GM23338 (cell line): ENCODE results near the gene METRNL. TPM values are rescaled to one million over a fixed set of nuclear protein-coding genes. Genes with fewer than 3 reads are reported as not detected.
A peak's percentile ranks its signal among the peaks of the same experiment; 100 is the strongest.

ENCODE experiments used
- ATAC-seq: fragments of 200-7000 bp; cut with Tn5 transposase; 3 replicates; pipeline ENCODE4 v1.9.1; 2020
- DNase-seq: peaks from one replicate; pipeline ENCODE4 v3.0.0-alpha.2; 2015; ENCODE audit warnings: low spot score
- H2AFZ ChIP-seq: fragments of 200-600 bp; sonication (generic); 2 replicates; pipeline ENCODE4 v1.8.0; 2016; ENCODE audit warnings: antibody characterized with exemption, mild to moderate bottlenecking, moderate library complexity
- H3F3A ChIP-seq: fragments of 200-600 bp; sonication (generic); replicated peaks from 2 replicates; pipeline ENCODE4 v1.8.0; 2017; ENCODE audit warnings: antibody characterized with exemption, mixed run types, low read depth
- H3K27ac ChIP-seq: fragments of 200-600 bp; sonication (generic); 2 replicates; pipeline ENCODE4 v1.6.1; 2016; ENCODE audit warnings: low read depth
- H3K27me3 ChIP-seq: fragments of 200-600 bp; sonication (generic); 2 replicates; pipeline ENCODE4 v1.8.0; 2016; ENCODE audit warnings: mild to moderate bottlenecking, mixed run types, moderate library complexity; ENCODE audit not compliant: insufficient read depth
- H3K36me3 ChIP-seq: fragments of 200-600 bp; sonication (generic); 2 replicates; pipeline ENCODE4 v1.8.0; 2016; ENCODE audit warnings: mild to moderate bottlenecking; ENCODE audit not compliant: insufficient read depth
- H3K4me1 ChIP-seq: fragments of 200-600 bp; sonication (generic); 2 replicates; pipeline ENCODE4 v1.8.0; 2016; ENCODE audit warnings: mild to moderate bottlenecking, moderate library complexity; ENCODE audit not compliant: insufficient read depth
- H3K4me2 ChIP-seq: fragments of 200-600 bp; sonication (generic); 2 replicates; pipeline ENCODE4 v1.7.1; 2017; ENCODE audit warnings: mixed run types
- H3K4me3 ChIP-seq: fragments of 200-600 bp; sonication (generic); 2 replicates; pipeline ENCODE4 v1.6.1; 2016; ENCODE audit warnings: mixed run types
- H3K79me2 ChIP-seq: fragments of 200-600 bp; sonication (generic); replicated peaks from 2 replicates; pipeline ENCODE4 v1.8.0; 2017; ENCODE audit warnings: mild to moderate bottlenecking; ENCODE audit not compliant: insufficient read depth
- H3K9me2 ChIP-seq: fragments of 200-600 bp; sonication (generic); 2 replicates; pipeline ENCODE4 v1.8.0; 2017; ENCODE audit not compliant: insufficient read depth
- H4K20me1 ChIP-seq: fragments of 200-600 bp; sonication (generic); replicated peaks from 2 replicates; pipeline ENCODE4 v1.8.0; 2017; ENCODE audit warnings: mild to moderate bottlenecking; ENCODE audit not compliant: insufficient read depth
- H3K27ac Mint-ChIP-seq: 2 replicates; pipeline ENCODE4 v1.8.0; 2020; ENCODE audit warnings: inconsistent platforms, mild to moderate bottlenecking, moderate library complexity, mixed read lengths
- H3K27me3 Mint-ChIP-seq: 3 replicates; pipeline ENCODE4 v1.8.0; 2022; ENCODE audit warnings: low read depth, mild to moderate bottlenecking, moderate library complexity, mixed read lengths, inconsistent platforms; ENCODE audit not compliant: insufficient read depth, poor library complexity
- H3K36me3 Mint-ChIP-seq: 3 replicates; pipeline ENCODE4 v1.8.0; 2021; ENCODE audit warnings: low read depth, mild to moderate bottlenecking, inconsistent platforms, moderate library complexity, mixed read lengths
- H3K4me1 Mint-ChIP-seq: 3 replicates; pipeline ENCODE4 v1.8.0; 2020; ENCODE audit warnings: mild to moderate bottlenecking, inconsistent platforms, mixed read lengths
- H3K4me3 Mint-ChIP-seq: 3 replicates; pipeline ENCODE4 v1.8.0; 2021; ENCODE audit warnings: moderate library complexity, mild to moderate bottlenecking, inconsistent platforms, mixed read lengths
- H3K9me3 Mint-ChIP-seq: 3 replicates; pipeline ENCODE4 v1.8.0; 2020; ENCODE audit warnings: moderate library complexity, mild to moderate bottlenecking, inconsistent platforms, mixed read lengths
- CREB1 ChIP-seq: fragments of 250-450 bp; sonication (Bioruptor Pico); IDR thresholded peaks from 2 replicates; pipeline ENCODE4 v1.5.0; 2020; ENCODE audit warnings: low read depth, mild to moderate bottlenecking, moderate library complexity
- EZH2 ChIP-seq: fragments of 200-600 bp; sonication (generic); IDR thresholded peaks from one replicate; pipeline ENCODE4 v1.8.0; 2017; ENCODE audit warnings: antibody characterized with exemption, mild to moderate bottlenecking, low read depth; ENCODE audit not compliant: unreplicated experiment
- EZH2phosphoT487 ChIP-seq: fragments of 200-600 bp; sonication (generic); IDR thresholded peaks from one replicate; pipeline ENCODE4 v1.8.1; 2018; ENCODE audit warnings: antibody characterized with exemption; ENCODE audit not compliant: unreplicated experiment
- JUNB ChIP-seq: IDR thresholded peaks from one replicate; pipeline ENCODE4 v1.6.1; 2016; ENCODE audit warnings: antibody characterized with exemption; ENCODE audit not compliant: unreplicated experiment
- NANOG ChIP-seq: IDR thresholded peaks from 2 replicates; pipeline ENCODE4 v1.6.1; 2016; ENCODE audit warnings: antibody characterized with exemption, borderline replicate concordance
- POLR2AphosphoS5 ChIP-seq: IDR thresholded peaks from 2 replicates; pipeline ENCODE4 v1.6.1; 2016; ENCODE audit warnings: antibody characterized with exemption, low read depth
- STAT1 ChIP-seq: IDR thresholded peaks from one replicate; pipeline ENCODE4 v1.6.1; 2016; ENCODE audit warnings: antibody characterized with exemption; ENCODE audit not compliant: unreplicated experiment
- ZNF114 ChIP-seq: fragments of 250-450 bp; sonication (Bioruptor Pico); IDR thresholded peaks from 2 replicates; pipeline ENCODE4 v1.5.0; 2020; ENCODE audit warnings: mild to moderate bottlenecking, moderate library complexity
- ZNF331 ChIP-seq: fragments of 250-450 bp; sonication (Bioruptor Pico); IDR thresholded peaks from 2 replicates; pipeline ENCODE4 v1.5.0; 2020; ENCODE audit warnings: low read depth, mild to moderate bottlenecking, moderate library complexity
- polyA plus RNA-seq: library from polyadenylated mRNA; unstranded; fragments of >200 nt; fragmentation: Nextera tagmentation; extraction: Ambion mirVana; gene quantifications from 2 replicates; pipeline ENCODE4 v1.2.1, GENCODE V29; 2016
- total RNA-seq: library from RNA; depleted of rRNA; stranded (reverse); fragments of >200 nt; shearing (Covaris generic); gene quantifications from 2 replicates; pipeline ENCODE4 v1.2.3, GENCODE V29; 2014
- TF ChIP-seq, protein P1 (sequence below), 2 experiments: fragments of 200-600 bp in 1 of 2; sonication (generic) in 1 of 2; conservative IDR thresholded peaks; 2 replicates each; pipeline versions ENCODE4 v1.5.1 to v1.6.1; 2016 to 2017; ENCODE audit warnings: antibody characterized with exemption in 2 of 2, low read depth in 2 of 2, mild to moderate bottlenecking in 2 of 2, moderate library complexity in 1 of 2
- TF ChIP-seq, protein P2 (sequence below): IDR thresholded peaks from one replicate; pipeline ENCODE4 v1.6.1; 2018; ENCODE audit warnings: antibody characterized with exemption; ENCODE audit not compliant: unreplicated experiment
- TF ChIP-seq, protein P3 (sequence below): IDR thresholded peaks from 2 replicates; pipeline ENCODE4 v1.6.1; 2016; ENCODE audit warnings: antibody characterized with exemption

The METRNL gene
- total and polyA plus RNA-seq, 2 experiments from 2014 or later = 12.2 to 20.2 TPM

DNA sequence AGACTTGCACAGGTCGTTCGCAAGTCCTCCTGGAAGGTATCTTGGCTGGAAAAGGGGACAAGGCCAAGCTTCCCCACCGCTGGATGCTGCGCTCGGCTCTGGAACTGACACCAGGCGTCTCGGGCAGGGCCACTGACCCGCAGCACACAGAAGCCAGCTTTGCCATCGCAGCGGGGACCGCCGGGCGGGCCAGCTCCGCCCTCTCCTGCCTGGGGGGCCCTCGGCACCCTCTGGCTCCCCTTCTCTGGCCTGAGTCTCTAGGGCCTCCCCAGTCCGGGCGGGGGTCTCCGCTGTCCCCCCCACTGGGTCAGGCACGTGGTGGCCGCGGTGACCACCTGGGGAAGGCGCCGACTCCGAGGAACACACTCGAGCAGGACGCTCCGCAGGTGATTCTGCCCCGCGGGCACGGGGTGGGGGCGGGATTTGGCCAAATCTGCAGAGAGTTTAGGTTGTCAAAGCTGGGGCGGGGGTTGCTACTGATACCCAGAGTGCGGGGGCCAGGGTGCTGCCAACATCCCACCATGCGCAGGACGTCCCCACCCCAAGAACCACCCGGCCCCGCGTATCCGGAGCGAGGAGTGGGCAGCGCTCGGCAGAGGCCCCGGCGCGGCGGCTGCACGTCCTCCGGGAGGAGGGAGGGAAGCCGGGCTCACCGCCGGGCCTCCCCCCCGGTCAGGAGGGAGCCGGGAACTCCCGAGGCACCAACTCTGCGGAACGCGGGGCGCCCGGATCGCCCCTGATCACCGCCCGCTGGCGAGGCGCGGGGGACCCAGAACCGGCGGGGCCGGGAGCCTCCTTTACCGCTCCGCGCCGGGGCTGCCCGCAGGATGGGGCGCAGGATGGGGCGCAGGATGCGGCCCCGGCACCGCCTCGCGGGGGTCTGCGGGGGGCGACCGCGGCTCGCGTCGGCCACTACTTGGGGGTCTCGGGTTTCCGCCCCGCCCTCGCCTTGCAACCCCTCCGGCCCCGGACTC lies 744 bp upstream of the METRNL start:
- peak; percentile 21 for ATAC-seq
- no peak overlapping the region for H3K27ac Mint-ChIP-seq
- peak overlapping the region; percentile 86 for H3K4me2 ChIP-seq
- no peaks in the 10 kb centered on the region for H3K36me3 ChIP-seq
- H3K36me3 Mint-ChIP-seq = peaks cover 13% of the 10 kb centered on the region; the same call in 1 of the 3 replicates
- H3K4me3 ChIP-seq = peak overlapping the region; percentile 64
- H3K27ac ChIP-seq = no peak overlapping the region
- no peaks in the 10 kb centered on the region for H4K20me1 ChIP-seq
- DNase-seq = no peak
- H3K9me2 ChIP-seq = no peaks in the 10 kb centered on the region
- peak overlapping the region; percentile 62 for H3K4me3 Mint-ChIP-seq
- H3K27me3 ChIP-seq = peaks cover 38% of the 10 kb centered on the region
- 0 out of 2 replicates have a peak, but pooled peaks cover 6% of the 10 kb centered on the region for H3F3A ChIP-seq
- peaks cover 24% of the 10 kb centered on the region for H3K4me1 Mint-ChIP-seq
- peaks cover 15% of the 10 kb centered on the region for H3K4me1 ChIP-seq
- no peak overlapping the region for H2AFZ ChIP-seq
- TF ChIP-seq ZNF331 (CRISPR knock-in tag) (no peak), EZH2 (peak; percentile 18)
- TF ChIP-seq, protein P1, sequence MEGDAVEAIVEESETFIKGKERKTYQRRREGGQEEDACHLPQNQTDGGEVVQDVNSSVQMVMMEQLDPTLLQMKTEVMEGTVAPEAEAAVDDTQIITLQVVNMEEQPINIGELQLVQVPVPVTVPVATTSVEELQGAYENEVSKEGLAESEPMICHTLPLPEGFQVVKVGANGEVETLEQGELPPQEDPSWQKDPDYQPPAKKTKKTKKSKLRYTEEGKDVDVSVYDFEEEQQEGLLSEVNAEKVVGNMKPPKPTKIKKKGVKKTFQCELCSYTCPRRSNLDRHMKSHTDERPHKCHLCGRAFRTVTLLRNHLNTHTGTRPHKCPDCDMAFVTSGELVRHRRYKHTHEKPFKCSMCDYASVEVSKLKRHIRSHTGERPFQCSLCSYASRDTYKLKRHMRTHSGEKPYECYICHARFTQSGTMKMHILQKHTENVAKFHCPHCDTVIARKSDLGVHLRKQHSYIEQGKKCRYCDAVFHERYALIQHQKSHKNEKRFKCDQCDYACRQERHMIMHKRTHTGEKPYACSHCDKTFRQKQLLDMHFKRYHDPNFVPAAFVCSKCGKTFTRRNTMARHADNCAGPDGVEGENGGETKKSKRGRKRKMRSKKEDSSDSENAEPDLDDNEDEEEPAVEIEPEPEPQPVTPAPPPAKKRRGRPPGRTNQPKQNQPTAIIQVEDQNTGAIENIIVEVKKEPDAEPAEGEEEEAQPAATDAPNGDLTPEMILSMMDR (conservative IDR thresholded peaks at IDR 0.05; ENCODE audit: low read depth in 2 of 2) = no peak
- no peaks in the 10 kb centered on the region; the same call in 2 of the 3 replicates for H3K9me3 Mint-ChIP-seq
- H3K79me2 ChIP-seq = peaks cover 16% of the 10 kb centered on the region
- H3K27me3 Mint-ChIP-seq = peaks cover 33% of the 10 kb centered on the region

DNA sequence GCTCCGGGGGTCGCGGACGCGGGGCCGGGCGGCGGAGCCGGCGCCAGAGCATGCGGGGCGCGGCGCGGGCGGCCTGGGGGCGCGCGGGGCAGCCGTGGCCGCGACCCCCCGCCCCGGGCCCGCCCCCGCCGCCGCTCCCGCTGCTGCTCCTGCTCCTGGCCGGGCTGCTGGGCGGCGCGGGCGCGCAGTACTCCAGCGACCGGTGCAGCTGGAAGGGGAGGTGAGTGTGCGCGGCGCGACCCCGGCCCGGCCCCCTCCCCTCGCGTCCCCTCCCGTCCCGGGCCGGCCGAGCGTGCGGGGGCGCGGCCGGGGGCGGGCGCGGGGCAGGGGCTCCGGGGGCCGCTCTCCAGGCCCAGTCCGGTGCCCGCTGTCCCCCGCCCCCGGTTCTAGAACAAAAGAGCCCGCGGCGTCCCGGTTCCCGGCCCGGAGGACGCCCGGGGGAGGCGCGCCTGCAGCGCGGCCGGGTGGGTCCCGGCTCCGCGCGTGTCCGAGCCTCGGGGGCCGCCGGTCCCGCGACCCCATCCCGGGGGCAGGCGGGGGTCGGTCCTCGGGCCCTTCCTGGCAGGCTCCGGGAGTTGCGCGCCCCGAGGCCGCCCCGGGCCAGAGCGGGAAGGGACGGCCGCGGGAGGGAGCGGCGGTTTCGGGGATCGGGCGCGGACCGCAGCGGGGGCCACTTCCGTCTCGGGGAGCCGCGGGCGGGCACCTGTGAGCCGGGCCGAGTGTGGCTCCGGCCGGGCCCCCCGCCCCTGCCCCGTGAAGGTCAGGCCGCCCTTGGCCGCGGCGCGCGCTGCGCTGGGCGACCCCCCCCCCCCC lies 563 bp downstream of the METRNL start:
- Histone ChIP-seq H3F3A (0 out of 2 replicates have a peak, but pooled peaks cover 6% of the 10 kb centered on the region), H2AFZ (no peak overlapping the region), H3K4me2 (peak overlapping the region; percentile 57; the same call in 1 of the 2 replicates), H3K79me2 (peaks cover 27% of the 10 kb centered on the region), H4K20me1 (no peaks in the 10 kb centered on the region; the same call in 1 of the 2 replicates), H3K4me1 (peaks cover 23% of the 10 kb centered on the region), H3K36me3 (no peaks in the 10 kb centered on the region), H3K27me3 (peaks cover 38% of the 10 kb centered on the region), H3K27ac (no peak overlapping the region), H3K4me3 (peak overlapping the region; percentile 59), H3K9me2 (no peaks in the 10 kb centered on the region)
- ATAC-seq = no peak
- H3K4me1 Mint-ChIP-seq = peaks cover 35% of the 10 kb centered on the region
- no peak for DNase-seq
- H3K36me3 Mint-ChIP-seq = peaks cover 16% of the 10 kb centered on the region; the same call in 2 of the 3 replicates
- H3K27ac Mint-ChIP-seq = no peak overlapping the region
- no peaks in the 10 kb centered on the region; the same call in 2 of the 3 replicates for H3K9me3 Mint-ChIP-seq
- H3K27me3 Mint-ChIP-seq = peaks cover 35% of the 10 kb centered on the region
- no peak overlapping the region for H3K4me3 Mint-ChIP-seq
- TF ChIP-seq JUNB = no peak
- TF ChIP-seq, protein P2, sequence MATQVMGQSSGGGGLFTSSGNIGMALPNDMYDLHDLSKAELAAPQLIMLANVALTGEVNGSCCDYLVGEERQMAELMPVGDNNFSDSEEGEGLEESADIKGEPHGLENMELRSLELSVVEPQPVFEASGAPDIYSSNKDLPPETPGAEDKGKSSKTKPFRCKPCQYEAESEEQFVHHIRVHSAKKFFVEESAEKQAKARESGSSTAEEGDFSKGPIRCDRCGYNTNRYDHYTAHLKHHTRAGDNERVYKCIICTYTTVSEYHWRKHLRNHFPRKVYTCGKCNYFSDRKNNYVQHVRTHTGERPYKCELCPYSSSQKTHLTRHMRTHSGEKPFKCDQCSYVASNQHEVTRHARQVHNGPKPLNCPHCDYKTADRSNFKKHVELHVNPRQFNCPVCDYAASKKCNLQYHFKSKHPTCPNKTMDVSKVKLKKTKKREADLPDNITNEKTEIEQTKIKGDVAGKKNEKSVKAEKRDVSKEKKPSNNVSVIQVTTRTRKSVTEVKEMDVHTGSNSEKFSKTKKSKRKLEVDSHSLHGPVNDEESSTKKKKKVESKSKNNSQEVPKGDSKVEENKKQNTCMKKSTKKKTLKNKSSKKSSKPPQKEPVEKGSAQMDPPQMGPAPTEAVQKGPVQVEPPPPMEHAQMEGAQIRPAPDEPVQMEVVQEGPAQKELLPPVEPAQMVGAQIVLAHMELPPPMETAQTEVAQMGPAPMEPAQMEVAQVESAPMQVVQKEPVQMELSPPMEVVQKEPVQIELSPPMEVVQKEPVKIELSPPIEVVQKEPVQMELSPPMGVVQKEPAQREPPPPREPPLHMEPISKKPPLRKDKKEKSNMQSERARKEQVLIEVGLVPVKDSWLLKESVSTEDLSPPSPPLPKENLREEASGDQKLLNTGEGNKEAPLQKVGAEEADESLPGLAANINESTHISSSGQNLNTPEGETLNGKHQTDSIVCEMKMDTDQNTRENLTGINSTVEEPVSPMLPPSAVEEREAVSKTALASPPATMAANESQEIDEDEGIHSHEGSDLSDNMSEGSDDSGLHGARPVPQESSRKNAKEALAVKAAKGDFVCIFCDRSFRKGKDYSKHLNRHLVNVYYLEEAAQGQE = no peak
- TF ChIP-seq STAT1 = no peak
- no peak for TF ChIP-seq POLR2AphosphoS5
- no peak for TF ChIP-seq NANOG
- TF ChIP-seq, protein P3, sequence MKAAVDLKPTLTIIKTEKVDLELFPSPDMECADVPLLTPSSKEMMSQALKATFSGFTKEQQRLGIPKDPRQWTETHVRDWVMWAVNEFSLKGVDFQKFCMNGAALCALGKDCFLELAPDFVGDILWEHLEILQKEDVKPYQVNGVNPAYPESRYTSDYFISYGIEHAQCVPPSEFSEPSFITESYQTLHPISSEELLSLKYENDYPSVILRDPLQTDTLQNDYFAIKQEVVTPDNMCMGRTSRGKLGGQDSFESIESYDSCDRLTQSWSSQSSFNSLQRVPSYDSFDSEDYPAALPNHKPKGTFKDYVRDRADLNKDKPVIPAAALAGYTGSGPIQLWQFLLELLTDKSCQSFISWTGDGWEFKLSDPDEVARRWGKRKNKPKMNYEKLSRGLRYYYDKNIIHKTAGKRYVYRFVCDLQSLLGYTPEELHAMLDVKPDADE = no peak
- no peak for TF ChIP-seq ZNF114 (CRISPR knock-in tag)
- TF ChIP-seq CREB1 (CRISPR knock-in tag) = no peak
- TF ChIP-seq ZNF331 (CRISPR knock-in tag) = no peak
- TF ChIP-seq EZH2phosphoT487 = no peak
- TF ChIP-seq EZH2 = no peak
